Subcutaneous abdominal adipose tissue (tissue), 5 donors: ENCODE results near the gene EVI5.
"Not testable (repeated sequence)": the region's sequence is repeated elsewhere in the genome, so short reads cannot be mapped to it uniquely, and the experiment has no call there.

Experiments
- H3K27ac ChIP-seq: one replicate; pipeline ENCODE4 v1.7.0; 2013; ENCODE audit warnings: low read depth, mild to moderate bottlenecking, inconsistent platforms, low read length, moderate library complexity
- H3K27me3 ChIP-seq, 5 donors: one replicate each; pipeline ENCODE4 v1.7.0; 2013; ENCODE audit warnings: low read length in 5 of 5, inconsistent platforms in 1 of 5; ENCODE audit not compliant: control insufficient read depth in 5 of 5, insufficient read depth in 4 of 5
- H3K36me3 ChIP-seq, 5 donors: one replicate each; pipeline ENCODE4 v1.7.0; 2013; ENCODE audit warnings: low read length in 5 of 5; ENCODE audit not compliant: control insufficient read depth in 5 of 5, insufficient read depth in 5 of 5
- H3K4me1 ChIP-seq, 5 donors: one replicate each; pipeline ENCODE4 v1.7.0; 2013; ENCODE audit warnings: low read length in 5 of 5, mild to moderate bottlenecking in 3 of 5, moderate library complexity in 1 of 5; ENCODE audit not compliant: control insufficient read depth in 5 of 5, insufficient read depth in 5 of 5
- H3K4me3 ChIP-seq, 5 donors: one replicate each; pipeline ENCODE4 v1.7.0; 2013; ENCODE audit warnings: low read length in 5 of 5, low read depth in 1 of 5
- H3K9ac ChIP-seq, 5 donors: one replicate each; pipeline ENCODE4 v1.7.0; 2013; ENCODE audit warnings: low read length in 5 of 5, mild to moderate bottlenecking in 4 of 5, moderate library complexity in 3 of 5
- H3K9me3 ChIP-seq, 5 donors: one replicate each; pipeline ENCODE4 v1.7.0; 2013; ENCODE audit warnings: low read length in 5 of 5; ENCODE audit not compliant: control insufficient read depth in 5 of 5
- donor health status: healthy.
- donor health status: healthy.
- donor health status: healthy.
- donor health status: healthy.
- donor health status: healthy.

The EVI5 gene

GRCh38 chr1:92657701-92658100 is 127.2 kb downstream of the EVI5 start:
- Histone ChIP-seq H3K27ac (no peak overlapping the region), H3K27me3 (no peaks in the 10 kb centered on the region), H3K4me1 (no peaks in the 10 kb centered on the region), H3K36me3 (peaks cover 20 to 28% (median 26%) of the 10 kb centered on the region in 5 donors), H3K9me3 (peaks cover 14 to 22% (median 18%) of the 10 kb centered on the region in 5 donors), H3K4me3 (no peak overlapping the region), H3K9ac (no peak overlapping the region)

GRCh38 chr1:92655197-92655801 is 129.6 kb downstream of the EVI5 start:
- H3K4me1 ChIP-seq: no peaks in the 10 kb centered on the region
- no peaks in the 10 kb centered on the region for H3K27me3 ChIP-seq
- H3K36me3 ChIP-seq: peaks cover 19 to 28% (median 24%) of the 10 kb centered on the region in 5 donors

GRCh38 chr1:92653605-92654381 is 131.1 kb downstream of the EVI5 start:
- H3K4me3 ChIP-seq: peak overlapping the region in 1 of 5 donors; percentile 15
- H3K36me3 ChIP-seq: peaks cover 14 to 28% (median 23%) of the 10 kb centered on the region in 5 donors
- H3K9me3 ChIP-seq: peaks cover 14 to 22% (median 18%) of the 10 kb centered on the region in 5 donors

More at GRCh38 chr1:92655197-92655801, 129.6 kb downstream of the EVI5 start:
- Histone ChIP-seq H3K4me3 (no peak overlapping the region), H3K27ac (no peak overlapping the region), H3K9ac (no peak overlapping the region), H3K9me3 (peaks cover 14 to 22% (median 18%) of the 10 kb centered on the region in 5 donors)

GRCh38 chr1:92640686-92641085 is 144.2 kb downstream of the EVI5 start:
- not testable (repeated sequence) for H3K27ac ChIP-seq, H3K4me3 ChIP-seq, H3K36me3 ChIP-seq, H3K9me3 ChIP-seq, H3K9ac ChIP-seq, H3K27me3 ChIP-seq, H3K4me1 ChIP-seq

More at GRCh38 chr1:92653605-92654381, 131.1 kb downstream of the EVI5 start:
- Histone ChIP-seq H3K27ac (no peak overlapping the region), H3K9ac (no peak overlapping the region), H3K27me3 (no peaks in the 10 kb centered on the region), H3K4me1 (no peaks in the 10 kb centered on the region)

- H3K9me3 ChIP-seq: no peaks in the 10 kb centered on the region
- H3K27me3 ChIP-seq: no peaks in the 10 kb centered on the region
- H3K4me1 ChIP-seq: no peaks in the 10 kb centered on the region
- no peak overlapping the region for H3K9ac ChIP-seq
- H3K27ac ChIP-seq: no peak overlapping the region
- peaks cover 0 to 8% (median 6%) of the 10 kb centered on the region in 5 donors for H3K36me3 ChIP-seq
- H3K4me3 ChIP-seq: no peak overlapping the region
Measured at GRCh38 chr1:92638498-92638897, 146.4 kb downstream of the EVI5 start.

- not testable (repeated sequence) for H3K9me3 ChIP-seq, H3K9ac ChIP-seq, H3K4me3 ChIP-seq, H3K27ac ChIP-seq, H3K36me3 ChIP-seq, H3K4me1 ChIP-seq, H3K27me3 ChIP-seq
Measured at GRCh38 chr1:92635203-92635602, 149.7 kb downstream of the EVI5 start.

GRCh38 chr1:92623187-92623778 is 161.6 kb downstream of the EVI5 start:
- Histone ChIP-seq H3K36me3 (peaks cover 0 to 13% (median 3%) of the 10 kb centered on the region in 5 donors), H3K4me3 (no peak overlapping the region), H3K9ac (no peak overlapping the region), H3K4me1 (no peaks in the 10 kb centered on the region), H3K27ac (no peak overlapping the region), H3K27me3 (no peaks in the 10 kb centered on the region), H3K9me3 (peaks cover 0 to 3% (median 0%) of the 10 kb centered on the region in 5 donors)

- H3K27ac ChIP-seq: no peak overlapping the region
- H3K4me1 ChIP-seq: no peaks in the 10 kb centered on the region
- H3K9ac ChIP-seq: no peak overlapping the region
- no peaks in the 10 kb centered on the region for H3K27me3 ChIP-seq
- H3K36me3 ChIP-seq: peaks cover 3 to 26% (median 11%) of the 10 kb centered on the region in 5 donors
- peaks cover 0 to 3% (median 0%) of the 10 kb centered on the region in 5 donors for H3K9me3 ChIP-seq
- no peak overlapping the region for H3K4me3 ChIP-seq
Measured at GRCh38 chr1:92619466-92620189, 165.3 kb downstream of the EVI5 start.

GRCh38 chr1:92601044-92601443 is 183.9 kb downstream of the EVI5 start:
- Histone ChIP-seq H3K9me3 (no peaks in the 10 kb centered on the region), H3K36me3 (peaks cover 7 to 17% (median 9%) of the 10 kb centered on the region in 5 donors), H3K27me3 (no peaks in the 10 kb centered on the region), H3K9ac (no peak overlapping the region), H3K4me3 (no peak overlapping the region), H3K4me1 (no peaks in the 10 kb centered on the region), H3K27ac (no peak overlapping the region)
